IPS DF 4.7 (cell line): ENCODE data around the gene ALK.

Experiments
- DNase-seq: peaks from one replicate; pipeline ENCODE4 v3.0.0-alpha.2; 2013; ENCODE audit warnings: low spot score; ENCODE audit errors: extremely low read depth

ALK gene

DNA sequence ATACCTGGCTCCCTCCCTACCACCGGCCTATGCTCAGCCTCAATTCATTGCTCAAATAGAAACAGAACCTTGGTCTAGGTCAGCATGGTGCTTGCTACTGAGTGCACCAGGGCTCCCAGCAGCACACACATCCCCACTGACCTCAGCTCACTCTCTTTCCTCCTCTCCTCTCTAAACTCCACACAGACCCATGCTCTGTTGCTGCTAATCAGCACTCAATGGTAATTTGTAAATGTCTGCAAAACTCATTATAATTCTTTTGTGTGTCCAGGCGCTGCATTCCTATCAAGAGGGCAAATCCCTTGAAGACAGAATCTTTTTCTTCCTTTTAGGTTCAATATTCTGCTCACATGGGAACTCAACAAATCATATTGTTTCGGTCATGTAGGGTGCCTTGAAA, 424.0 kb downstream of the ALK start:
- DNase-seq: no peak

DNA sequence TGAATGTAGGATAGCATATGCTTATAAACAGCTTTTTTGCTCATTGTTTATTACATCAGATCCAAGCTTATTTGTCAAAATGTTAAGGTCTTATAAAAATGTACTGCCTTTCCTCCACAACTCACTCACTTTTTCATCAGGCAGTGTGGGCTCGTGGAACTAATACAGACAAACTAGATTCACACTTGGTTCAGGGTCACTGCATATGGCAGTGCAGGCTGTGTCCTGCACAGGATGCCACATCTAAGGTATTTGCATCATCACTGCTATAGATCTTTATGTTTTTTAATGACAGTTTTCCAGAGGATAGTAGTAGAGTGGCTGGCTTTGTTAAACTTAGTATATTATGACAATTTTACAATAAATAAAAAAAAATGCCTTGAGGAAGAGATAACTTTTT, 425.2 kb downstream of the ALK start:
- DNase-seq: no peak

DNA sequence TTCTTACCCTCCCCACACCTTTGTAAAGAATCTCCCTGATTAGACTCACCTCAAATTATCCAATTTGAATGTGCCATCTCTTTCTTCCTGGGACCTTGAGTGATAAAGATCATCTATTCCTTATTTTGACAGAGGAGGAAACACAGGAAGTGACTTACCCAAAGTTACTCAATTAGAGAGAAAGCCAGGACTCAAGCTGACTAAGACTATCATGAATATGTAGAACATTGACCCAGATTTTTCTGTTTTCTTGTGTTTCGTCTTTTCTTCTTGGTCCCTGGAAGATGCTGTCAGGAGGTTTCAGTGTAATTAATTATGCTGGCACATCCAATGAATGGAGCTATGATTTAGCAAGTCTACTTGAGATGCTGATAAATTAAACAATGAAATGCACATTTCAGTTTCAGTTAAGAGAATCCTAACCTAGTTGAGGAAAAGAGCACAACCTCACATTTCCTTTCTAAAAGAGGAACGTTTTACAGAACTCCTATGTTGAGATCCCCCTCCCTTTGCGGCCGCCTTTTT, 425.8 kb downstream of the ALK start:
- DNase-seq: no peak

DNA sequence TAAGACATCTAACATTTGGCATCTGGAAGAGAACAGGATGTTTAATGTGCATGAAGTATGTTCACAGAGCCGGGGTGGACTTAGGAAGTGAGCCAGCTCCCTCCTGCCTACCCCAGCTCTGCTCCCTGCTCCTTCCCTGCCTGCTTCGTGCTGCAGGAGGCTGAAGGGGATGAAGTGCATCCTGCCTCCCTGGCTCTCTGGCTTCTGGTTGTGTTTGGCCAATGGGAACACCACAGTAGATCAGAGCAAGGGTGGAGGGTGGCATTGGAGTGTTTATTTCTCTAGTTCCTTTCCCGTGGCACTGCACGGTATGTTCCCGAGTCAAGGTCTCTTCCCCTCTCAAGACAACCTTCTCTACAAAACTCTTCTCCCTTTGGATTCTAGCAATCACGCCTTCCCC, 426.3 kb downstream of the ALK start:
- no peak for DNase-seq

DNA sequence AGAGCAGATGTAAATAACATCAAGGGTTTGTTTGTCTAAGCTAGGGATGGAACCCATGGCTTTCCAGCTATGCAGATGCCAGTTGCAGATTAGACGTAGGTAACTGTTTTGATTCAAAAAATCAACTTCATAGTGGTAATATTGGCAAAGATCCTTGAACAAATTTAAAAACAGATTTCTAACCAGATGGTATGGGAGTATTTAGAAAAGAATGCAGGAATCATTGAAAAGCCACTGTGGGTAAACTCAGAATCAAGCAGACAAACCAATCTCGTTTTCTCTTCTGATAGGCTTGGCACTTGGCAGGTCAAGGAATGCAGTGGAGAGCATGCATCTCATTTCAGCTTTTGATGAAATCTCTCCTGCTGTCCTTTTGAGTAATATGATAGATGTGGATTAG, 428.7 kb downstream of the ALK start:
- no peak for DNase-seq

DNA sequence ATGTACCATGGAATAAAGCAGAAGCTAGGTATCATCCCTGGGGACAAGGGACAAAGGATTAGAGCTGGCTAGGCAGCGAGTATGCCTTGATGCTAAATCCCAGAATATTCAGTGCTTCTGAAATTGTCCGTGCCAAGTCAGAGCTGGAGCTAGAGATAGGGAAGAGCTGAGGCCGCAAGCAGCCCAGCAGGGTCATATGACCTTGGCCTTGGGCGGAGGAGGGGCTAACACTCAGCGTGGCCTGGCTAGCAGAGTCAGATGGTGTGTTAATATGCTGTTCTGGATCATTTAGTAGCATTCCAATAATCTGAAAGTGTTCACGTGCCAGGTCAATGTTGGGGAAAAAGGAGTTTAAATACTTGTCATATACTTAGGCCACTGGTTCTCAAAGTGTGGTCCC, 431.3 kb downstream of the ALK start:
- no peak for DNase-seq

DNA sequence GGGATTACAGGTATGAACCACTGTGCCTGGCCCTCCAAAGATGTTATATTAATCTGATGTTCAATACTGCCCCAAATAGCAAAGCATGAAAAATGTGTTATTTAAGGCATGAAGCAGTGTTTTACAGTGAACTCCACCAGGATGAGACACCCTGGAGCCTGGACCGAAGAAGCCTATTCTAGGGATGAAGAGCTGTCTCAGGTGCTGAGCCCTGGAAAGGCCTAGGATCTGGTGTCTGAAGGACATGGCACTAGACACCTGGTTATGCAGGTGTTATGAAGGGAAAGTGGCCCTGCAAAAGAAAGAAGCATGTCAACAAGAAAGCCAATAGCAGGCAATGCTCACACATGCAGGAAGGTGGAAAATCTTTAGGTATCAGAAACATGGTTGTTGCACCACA, 431.8 kb downstream of the ALK start:
- DNase-seq: no peak

DNA sequence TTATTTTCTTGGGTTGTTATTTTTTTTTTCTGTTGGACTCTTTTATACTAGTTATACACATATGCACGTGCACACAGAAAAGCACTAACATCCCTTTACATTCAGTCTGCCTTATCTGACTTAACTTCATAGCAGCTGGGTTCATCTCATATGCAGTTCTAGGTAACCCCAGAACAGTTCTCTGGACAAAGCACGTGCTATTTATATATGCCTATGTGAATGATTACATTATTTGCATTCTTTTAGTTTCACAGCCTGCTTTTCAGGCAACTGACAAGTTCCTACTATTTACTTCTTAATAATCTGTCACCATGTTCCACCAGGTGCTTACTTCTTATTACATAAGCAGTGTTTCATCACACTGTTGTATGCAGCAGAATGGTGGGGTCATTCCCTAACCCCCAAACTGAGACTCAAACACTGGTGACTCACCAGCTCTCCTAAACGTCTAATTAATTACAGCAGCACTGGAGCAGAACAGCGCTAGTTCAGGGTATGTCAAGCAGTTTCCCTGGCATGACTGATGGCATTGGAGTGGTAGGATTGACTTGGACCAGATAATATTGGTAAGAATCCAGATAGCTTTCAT, 433.3 kb downstream of the ALK start:
- DNase-seq: no peak

DNA sequence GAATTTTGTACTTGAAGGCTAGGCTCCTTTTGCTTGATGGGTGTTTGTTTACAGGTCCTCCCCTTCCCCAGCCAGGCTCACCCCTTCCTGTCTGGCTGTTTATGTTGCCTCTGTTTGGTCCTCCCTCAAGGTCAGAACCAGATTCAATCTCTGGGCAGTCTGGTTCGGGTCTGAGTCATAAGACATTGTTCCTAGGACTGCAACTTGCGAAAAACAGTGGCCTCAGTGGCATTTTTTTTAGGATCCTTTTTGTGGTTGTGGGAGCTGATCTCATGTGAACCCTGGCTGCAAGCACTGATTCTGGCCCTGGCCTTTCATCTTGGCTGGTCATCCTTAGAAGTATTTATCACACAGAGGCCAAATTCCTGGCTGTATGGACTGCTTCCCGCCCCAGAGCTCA, 435.8 kb downstream of the ALK start:
- DNase-seq: no peak

DNA sequence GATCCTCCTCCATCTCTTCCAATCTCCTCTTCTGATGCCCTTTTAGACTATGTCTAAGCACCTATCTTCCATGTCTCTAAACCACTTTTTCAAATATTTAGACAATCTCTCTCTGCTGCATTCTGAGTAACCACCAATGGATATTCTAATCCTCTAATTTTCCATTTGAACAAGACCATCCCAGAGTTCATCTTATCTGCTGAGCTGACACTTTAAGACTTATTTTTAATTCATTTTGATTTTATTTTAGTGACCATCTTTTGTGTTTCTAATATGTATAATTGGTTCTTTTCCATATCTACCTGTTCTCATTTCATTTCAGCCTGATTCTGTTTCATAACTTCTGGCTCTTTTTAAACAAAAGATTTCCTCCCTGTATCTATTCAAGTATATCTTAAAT, 436.3 kb downstream of the ALK start:
- no peak for DNase-seq

DNA sequence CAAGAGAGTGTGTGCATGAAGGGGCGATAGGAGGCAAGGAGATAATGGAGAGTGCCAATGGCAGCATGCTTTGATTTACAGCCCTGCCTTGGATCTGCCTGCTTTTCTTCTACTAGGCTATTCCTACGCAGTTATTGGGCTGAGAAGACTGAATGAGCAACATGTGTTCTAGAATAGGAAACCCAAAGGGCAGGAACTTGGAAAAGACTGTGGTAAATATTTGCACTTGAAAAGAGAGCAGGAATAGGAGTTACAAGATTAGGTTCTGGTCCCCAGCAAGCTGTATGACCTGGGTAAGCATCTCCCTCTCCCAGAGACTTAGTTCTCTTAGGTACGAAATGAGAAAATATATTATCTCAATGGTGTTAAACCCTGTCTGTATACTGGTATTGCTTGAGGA, 438.5 kb downstream of the ALK start:
- no peak for DNase-seq

DNA sequence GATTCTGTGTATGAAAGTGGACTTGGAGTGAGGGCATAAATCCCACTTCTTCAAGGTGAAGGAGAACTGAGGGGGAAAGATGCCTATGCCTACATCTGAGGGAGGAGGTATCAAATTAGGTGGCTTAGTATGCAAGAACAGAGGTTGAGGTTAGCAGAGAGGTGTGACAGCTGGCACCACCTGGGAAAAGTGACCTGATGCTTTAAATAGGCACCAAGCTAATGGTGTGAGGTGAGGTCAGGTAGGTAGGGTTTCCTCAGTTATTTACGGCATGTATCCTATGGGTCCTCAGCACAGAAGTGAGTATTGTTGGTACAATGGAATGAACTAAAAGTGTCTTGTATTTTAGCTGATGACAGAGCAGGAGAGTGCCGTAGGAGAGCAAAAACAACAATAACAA, 439.0 kb downstream of the ALK start:
- no peak for DNase-seq

DNA sequence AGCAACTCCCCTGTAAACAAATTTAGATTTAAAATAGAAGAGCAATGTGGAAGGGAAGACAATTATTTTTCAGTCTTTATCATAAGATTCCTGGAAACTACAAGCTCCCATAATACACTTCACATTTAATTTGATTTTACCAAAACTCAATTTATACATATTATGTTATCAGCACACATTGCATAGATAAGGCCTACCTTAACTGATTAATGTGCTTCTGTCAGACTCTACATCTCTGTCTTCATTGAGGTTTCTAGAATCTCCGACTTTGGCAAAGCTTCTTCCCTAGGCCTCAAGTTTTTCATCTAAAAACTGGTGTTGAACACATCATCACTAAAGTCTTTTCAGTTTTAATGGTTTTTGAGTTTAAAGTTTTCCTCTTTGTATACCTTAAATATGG, 440.1 kb downstream of the ALK start:
- DNase-seq: no peak

DNA sequence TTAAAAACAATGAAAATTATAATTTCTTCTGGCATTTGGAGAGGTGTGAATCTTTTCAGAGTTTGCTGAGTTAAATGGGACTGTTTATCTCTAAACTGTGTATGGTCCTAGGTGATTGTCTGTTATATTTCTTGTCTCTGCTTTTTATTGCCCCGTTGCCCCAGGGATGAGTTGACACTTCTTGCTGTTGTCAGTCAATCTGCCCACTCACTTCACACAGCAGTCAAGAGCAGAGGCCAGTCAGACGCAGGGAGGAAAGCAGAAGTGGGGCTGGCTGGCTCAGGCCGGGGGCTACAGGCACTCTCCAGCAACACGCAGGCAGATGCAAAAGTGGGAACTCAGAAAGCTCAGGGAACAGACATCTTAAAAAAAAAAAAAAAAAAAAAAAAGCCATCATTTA, 441.0 kb downstream of the ALK start:
- DNase-seq: no peak

DNA sequence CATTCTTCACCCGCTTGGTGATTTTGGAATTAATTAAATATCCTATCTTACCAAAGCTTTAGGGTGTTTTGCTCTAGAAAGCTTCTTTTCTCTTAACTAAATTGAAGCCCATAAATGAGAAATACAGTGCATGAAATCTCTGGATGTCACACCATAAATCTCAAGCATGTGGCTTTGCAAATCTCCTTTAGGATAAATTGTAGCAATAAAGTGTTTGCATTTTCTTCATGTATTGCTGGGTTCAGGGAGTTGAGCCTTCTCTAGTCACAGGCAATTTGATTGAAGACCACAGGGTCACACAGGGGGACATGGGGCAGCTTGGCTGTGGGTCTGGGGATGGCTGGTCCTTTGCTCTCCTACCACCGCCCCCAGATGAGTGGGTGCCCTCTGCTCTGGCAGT, 442.0 kb downstream of the ALK start:
- no peak for DNase-seq

DNA sequence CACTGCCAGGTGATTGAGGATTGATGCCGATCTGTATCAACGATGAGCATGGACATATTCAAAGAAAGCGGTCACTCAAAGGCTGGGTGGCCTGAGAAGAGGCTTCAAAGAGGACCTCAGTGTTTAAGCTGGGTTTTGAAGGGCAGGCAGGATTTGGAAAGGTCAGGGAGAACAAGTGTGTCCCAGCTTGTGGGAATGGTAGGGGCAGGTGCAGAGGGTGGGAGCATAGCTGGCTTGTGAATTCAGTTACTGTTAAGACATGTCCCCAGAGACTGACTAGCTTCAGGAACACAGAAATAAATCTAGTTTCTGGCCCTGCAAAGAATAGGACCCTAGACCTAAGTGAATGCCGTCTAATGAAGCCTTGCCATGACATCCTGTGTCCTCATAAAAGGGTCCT, 442.7 kb downstream of the ALK start:
- DNase-seq: no peak

DNA sequence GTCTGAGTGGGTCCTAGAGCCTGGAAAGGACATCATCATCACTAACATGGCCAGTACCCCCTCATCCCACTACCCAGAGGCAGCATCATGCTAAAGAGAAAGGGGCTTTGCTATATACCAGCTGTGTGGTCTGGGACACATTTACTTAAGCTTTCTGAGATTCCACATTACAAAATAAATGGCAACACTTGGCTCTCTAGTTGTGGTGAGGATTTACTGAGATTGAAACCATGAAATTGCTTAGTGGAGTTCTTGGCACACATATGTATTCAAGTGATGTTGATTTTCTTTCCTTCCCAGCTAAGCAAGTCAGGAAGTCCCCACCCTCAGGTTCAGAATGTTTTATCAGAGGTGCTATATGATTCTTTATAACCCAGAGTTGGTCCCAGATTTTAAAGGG, 444.2 kb downstream of the ALK start:
- no peak for DNase-seq

DNA sequence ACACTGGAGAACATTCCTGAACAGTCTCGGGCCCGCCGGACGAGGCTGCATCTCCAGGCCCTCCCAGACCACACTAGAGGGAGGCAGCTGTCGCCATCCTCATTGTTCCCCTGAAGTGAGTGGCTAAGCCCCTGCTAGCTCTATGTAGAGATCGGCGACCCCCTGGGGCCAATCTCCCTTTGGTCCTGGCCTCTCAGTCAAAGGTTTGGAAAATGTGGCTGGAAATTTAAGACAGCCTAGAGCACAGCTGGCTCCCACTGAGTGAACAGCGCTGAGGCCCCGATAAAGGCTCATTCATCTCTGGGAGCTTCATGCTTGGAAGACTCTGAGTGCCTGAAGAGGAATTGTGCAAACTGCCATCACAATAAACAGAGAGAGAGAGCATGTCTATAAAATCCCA, 445.9 kb downstream of the ALK start:
- DNase-seq: no peak

DNA sequence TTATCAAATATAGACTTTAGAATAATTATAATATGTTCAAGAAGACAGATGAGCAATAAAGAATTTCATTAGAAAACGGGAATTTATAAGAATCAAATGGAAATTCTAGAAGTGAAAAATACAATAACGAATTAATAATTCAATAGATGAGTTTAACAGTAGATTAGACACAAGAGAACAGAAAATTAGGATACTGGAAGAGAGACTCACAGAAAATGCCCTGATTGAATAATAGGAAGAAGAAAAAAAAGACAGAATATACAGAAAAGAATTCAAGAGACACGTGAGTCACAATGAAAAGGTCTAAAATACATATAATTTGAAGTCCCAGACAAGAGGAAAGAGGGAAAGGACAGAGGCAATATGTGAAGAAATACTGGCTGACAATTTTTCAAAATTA, 451.4 kb downstream of the ALK start:
- DNase-seq: no peak

DNA sequence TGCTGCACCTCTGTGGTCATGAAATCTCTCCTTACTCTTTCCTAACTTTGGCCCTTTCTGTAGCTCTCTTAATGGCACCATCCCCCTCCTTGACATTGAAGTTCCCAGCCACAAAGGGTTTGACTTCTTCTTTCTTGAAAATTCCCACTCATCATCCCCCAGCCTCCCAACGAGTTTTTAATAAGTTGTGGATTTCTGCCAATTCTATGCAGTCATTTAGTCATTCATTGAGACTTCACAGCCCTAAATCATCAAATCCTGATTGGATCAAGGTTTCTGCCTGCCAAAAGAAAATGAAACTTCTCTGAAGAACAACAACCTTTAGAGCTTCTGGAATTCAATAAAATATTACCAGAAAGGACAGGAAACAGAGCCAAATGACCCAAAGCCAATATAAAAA, 451.9 kb downstream of the ALK start:
- no peak for DNase-seq

DNA sequence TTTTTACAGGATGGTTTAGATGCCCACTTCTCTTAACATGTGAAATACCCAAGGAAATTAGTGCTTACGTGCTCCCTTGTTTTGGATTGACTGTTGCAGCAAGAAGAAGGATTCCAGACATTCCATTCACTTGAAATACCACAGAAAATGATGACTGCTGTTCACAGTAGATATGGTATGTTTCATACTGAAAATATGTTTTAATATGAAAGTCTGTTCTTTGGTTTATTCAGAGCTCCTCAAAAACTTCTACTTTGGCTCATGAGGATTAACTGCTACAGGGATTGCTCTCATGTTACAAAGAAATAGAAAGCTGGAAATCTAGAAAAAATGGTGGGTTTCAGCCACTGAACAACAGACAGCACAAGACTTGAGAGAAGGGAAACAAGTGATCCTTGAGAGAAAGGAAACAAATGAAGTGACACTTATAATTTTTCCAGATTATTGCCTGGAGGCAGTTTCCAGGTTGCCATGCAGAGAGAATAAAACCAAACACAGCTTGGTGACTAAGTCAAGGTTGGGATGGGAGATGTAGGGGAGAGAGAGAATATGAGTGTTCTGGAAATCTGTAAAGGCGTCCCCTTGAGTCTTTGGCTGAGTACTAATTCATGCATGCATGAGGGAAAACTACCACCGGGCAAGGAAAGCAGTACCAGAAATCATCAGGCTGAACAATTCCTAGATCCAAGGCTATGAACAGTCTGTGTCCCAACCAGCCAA, 458.0 kb downstream of the ALK start:
- no peak for DNase-seq

DNA sequence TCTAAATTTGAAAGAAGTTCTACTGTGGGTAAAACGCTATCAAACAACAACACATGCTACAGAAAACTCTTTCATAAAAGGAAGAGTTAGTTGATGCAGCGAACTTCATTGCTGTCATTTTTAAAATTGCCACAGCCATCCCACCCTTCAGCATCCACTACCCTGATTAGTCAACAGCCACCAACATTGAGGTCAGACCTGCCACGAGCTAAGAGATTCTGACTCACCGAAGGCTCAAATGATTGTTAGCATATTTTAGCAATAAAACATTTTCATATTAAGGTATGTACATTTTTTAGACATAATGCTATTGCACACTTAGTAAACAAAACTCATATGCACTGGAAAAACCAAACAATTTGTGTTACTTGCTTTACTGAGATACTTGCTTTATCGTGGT, 459.1 kb downstream of the ALK start:
- no peak for DNase-seq

DNA sequence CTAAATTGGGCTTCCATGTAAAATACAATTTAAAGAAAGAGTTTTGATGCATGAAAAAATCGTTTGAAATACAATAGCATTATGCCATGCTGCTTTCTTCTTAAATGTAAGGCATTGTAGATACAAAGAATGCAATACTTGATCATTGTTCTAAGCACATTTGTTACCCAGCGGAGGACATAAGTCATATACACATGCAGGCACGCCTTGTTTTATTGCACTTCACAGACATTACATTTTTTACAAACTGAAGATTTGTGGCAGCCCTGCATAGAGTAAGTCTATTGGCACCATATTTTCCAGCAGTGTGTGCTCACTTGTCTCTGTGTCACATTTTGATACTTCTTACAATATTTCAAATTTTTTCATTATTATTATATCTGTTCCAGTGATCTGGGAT, 461.2 kb downstream of the ALK start:
- no peak for DNase-seq
